ENCODE data around the gene SCAP. TPM values are rescaled to one million over a fixed set of nuclear protein-coding genes. Genes with fewer than 3 reads are reported as not detected.

SCAP gene
- 64.5 and 87.8 TPM in 2 replicates for total RNA-seq

DNA sequence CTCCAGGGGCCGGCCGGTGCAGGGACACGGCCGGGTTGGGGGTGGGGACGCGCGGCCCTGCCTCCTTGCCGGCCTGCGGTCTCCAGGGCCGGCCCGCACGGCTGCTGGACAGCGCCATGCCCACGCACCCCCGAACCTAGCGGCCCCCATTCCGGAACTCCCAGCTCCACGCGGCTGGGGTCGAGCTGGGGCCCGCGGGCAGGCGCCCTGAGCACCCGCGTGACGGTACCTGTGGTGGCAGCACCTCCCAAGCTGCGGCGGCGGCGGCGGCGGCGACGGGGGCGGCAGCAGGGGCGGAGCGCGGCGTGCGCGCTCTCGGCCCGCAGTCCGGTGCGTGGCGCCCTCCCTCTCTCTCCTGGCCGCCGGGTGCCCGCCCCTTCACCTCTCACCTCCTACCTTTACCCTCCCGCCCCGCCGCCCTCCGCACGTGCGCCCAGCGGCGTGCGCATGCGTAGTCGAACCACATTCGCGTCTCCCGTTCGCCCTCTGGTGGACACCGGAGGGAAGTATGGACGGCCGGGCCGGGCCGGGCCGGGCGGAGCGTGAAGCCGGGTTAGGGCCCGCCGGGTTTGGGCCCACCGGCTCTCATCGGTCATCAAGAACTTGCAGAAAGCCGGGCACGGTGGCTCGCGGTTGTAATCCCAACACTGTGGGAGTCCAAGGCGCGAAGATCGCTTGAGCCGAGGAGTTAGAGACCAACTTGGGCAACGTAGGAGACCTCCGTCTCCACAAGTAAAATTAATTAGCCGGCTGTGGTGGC, at the start of gene SCAP:
TSS of gene SCAP (minus strand) at position 372 of the 760 bp plus-strand sequence. CDS start 32,948 bp downstream, outside the sequence.

DNA sequence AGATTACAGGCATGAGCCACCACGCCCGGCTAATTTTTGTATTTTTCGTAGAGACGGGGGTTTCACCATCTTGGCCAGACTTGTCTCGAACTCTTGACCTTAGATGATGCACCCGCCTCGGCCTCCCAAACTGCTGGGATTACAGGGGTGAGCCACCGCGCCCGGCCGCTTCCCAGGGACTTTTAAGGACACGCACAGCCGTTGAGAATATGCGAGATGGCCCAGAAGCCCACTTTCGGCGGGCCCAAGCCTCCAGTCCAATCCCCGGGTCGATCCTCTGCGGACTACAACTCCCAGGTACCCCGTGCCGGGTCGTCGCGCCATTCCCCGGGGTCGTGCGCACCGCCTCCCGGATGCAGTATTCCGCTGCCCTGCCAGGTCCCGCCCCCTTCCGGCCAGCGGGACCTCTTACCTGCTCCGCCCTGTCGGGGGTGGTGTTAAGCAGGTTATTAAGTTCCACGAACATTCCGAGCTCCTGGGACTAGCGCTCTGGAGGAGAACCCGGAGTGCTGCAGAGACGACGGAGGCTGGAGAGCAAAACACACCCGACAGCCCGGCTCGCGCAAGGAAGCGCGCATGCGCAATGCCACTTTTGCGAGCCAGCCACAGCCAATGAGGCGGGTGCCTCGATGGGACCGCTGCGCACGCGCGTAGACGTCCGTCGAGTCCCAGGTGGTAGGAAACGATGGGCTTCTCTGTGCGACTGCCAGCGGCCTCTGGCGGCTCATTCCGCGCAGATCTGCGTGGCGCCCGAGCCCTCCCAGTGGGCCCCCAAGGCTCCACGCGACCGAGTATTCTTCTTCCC, 37.6 kb upstream of the SCAP start, which contains the start of gene ELP6:
TSS of gene ELP6 (minus strand) at position 588 of the 805 bp plus-strand sequence. CDS start at position 466, 122 bp downstream.

DNA sequence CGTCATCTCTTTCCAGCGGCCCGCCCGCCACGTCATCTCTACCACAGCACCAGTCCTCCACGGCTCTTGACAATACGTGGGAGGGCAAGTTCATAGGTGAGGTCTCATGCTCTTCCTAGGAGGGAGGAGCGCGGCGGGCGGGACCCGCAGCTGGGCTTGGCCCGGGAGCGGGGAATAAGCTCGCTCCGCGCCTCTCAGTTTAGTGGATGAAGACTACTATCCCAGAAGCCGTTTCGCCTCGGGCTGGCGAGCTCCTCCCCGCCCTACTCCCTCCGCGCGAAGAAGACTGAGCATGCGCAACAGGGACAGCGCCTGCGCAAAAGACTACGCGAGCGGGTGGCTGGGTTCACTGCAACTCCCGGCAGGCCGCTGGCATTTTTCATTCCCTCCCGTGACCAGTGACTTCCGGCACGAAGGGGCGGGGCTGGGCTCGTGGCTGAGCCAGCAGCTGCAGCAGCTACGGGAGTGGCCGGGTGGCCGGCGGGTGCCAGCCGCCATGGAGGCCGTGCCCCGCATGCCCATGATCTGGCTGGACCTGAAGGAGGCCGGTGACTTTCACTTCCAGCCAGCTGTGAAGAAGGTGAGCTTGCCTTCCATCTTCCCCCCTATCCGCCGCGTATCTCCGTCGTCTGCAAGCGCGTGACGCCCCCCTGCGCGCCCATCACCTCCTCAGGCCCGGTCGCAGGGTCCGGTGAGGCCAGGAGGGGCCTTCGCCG, 95.0 kb downstream of the SCAP start, which contains the start of gene PTPN23:
TSS of gene PTPN23 (plus strand) at position 421 of the 716 bp plus-strand sequence. CDS start at position 497, 76 bp downstream.

Other genes with a start within 250 kb of the SCAP start
- gene KIF9, start 193.1 kb downstream of the SCAP start, total RNA-seq, result 6.0 and 8.0 TPM in 2 replicates
- 16.6 and 19.6 TPM in 2 replicates for gene KLHL18, start 193.0 kb downstream of the SCAP start, total RNA-seq
- 21.5 and 31.6 TPM in 2 replicates for gene PTPN23, start 94.9 kb downstream of the SCAP start, total RNA-seq
- gene ELP6, start 37.8 kb upstream of the SCAP start, total RNA-seq, result 22.4 and 39.1 TPM in 2 replicates
- gene CSPG5, start 102.9 kb upstream of the SCAP start, total RNA-seq, result 0.76 and 1.6 TPM in 2 replicates

Data from mesangial cell (primary cell).